GM12801 (cell line): ENCODE measurements around the gene EPHB2.

ENCODE experiments used
- CTCF ChIP-seq: IDR thresholded peaks from one replicate; pipeline ENCODE4 v1.5.1; 2011; ENCODE audit warnings: control low read depth; ENCODE audit not compliant: insufficient read length; ENCODE audit errors: extremely low read depth

The EPHB2 gene

GRCh38 chr1:22821027-22821426, 110.4 kb downstream of the EPHB2 start:
- TF ChIP-seq CTCF = no peak

GRCh38 chr1:22822371-22822770, 111.7 kb downstream of the EPHB2 start:
- TF ChIP-seq CTCF = no peak

- TF ChIP-seq CTCF = no peak
Measured at GRCh38 chr1:22824466-22824865, 113.8 kb downstream of the EPHB2 start.

GRCh38 chr1:22824975-22825374, 114.3 kb downstream of the EPHB2 start:
- no peak for TF ChIP-seq CTCF

GRCh38 chr1:22825486-22826189, 115.0 kb downstream of the EPHB2 start:
- TF ChIP-seq CTCF = no peak

- TF ChIP-seq CTCF = no peak
Measured at GRCh38 chr1:22826604-22827580, 116.3 kb downstream of the EPHB2 start.

GRCh38 chr1:22827666-22828483, 117.2 kb downstream of the EPHB2 start:
- no peak for TF ChIP-seq CTCF
